Hematopoietic multipotent progenitor cell treated with erythropoietin and hydrocortisone succinate and interleukin-3 and kit ligand, for 6 days (in vitro differentiated cells): Measurements from ENCODE around the gene RBMX2.

ENCODE experiments used
- DNase-seq: peaks from one replicate; pipeline ENCODE4 v3.0.0-alpha.2; 2015

Gene RBMX2

DNA sequence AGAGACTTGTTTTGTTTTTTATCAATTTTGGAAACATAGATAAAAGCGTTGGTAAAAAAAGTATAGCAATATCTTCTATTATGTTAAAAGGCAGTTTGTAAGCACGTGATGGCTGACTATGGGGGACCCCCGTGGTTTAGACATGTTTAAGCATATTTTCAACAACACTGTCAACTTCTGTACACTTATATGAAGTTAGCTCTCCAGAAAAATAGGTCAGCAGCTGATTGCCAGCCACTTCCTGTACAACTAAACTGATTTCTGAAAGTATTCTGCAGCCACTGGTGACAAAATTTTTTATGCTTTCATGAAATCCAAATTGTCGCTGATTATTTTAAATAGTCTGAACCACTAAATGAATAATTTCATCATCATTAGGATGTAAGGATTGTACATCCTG lies 45.2 kb downstream of the RBMX2 start:
- DNase-seq = no peak
